ENCODE measurements around the gene SPACA6.

DNA sequence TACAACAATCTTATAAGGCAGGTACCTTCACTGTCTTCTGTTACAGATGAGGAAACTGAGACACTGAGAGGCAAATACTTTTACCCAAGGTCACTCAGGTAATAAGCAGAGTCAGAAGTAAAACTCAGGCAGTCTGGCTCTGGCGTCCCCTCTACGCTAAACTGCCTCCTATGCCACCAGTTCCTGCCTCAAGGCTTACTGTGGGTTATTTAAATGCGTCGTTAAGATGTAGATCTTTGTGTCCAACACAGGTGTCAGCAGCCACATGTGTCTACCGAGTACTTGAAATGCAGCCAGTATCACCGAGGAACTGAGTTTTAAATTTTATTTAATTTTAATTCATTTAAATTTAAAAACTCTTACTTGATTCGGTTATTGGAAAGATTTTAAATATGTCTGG is 28.8 kb downstream of the SPACA6 start:
- TF ChIP-seq EZH2 (IDR thresholded peaks at IDR 0.05) (no peak), POLR2AphosphoS5 (IDR thresholded peaks at IDR 0.05; ENCODE audit: borderline replicate concordance, low read depth, low read length) (no peak)

Data from SK-N-MC (cell line).